Endothelial cell of umbilical vein (primary cell): ENCODE results near the gene MTF2. TPM values are rescaled to one million over a fixed set of nuclear protein-coding genes. Genes with fewer than 3 reads are reported as not detected.

Source experiments
- BruUV-seq: library from RNA; stranded (reverse); fragments of 400-500 nt; replicated peaks from 2 replicates; lab custom pipeline; 2021; lab: Mats Ljungman, UMichigan
- CTCF ChIA-PET: fragments of 300-600, 350-600 bp; sonication (Branson Sonifier 250); formaldehyde crosslinking; loops from one replicate; lab custom pipeline; 2021; ENCODE audit warnings: antibody characterized with exemption, inconsistent platforms; lab: Charles Lee
- POLR2A ChIA-PET: fragments of 300-600, 350-600 bp; sonication (Branson Sonifier 250); formaldehyde crosslinking; loops from one replicate; lab custom pipeline; 2021; ENCODE audit warnings: antibody characterized with exemption, inconsistent platforms; lab: Charles Lee
- DNase-seq: peaks from one replicate; pipeline ENCODE4 v3.0.0-alpha.2; 2011; ENCODE audit warnings: low read depth, low spot score
- FAIRE-seq: peaks from 2 replicates; lab custom pipeline; 2011; peaks lifted over from hg19 to GRCh38; lab: Jason Lieb, UNC
- H2AFZ ChIP-seq: 2 replicates; pipeline ENCODE4 v1.6.0; 2012; ENCODE audit warnings: low read depth, low read length, control low read depth, inconsistent platforms
- H3K27ac ChIP-seq: 2 replicates; pipeline ENCODE4 v1.5.1; 2011; ENCODE audit warnings: low read depth, mild to moderate bottlenecking, control low read depth, low read length, moderate library complexity; ENCODE audit not compliant: insufficient read depth
- H3K27me3 ChIP-seq, 2 experiments: 2 replicates each; pipeline versions ENCODE4 v1.6.0 to v1.6.1; 2011; ENCODE audit warnings: low read length in 2 of 2, mixed read lengths in 1 of 2; ENCODE audit not compliant: control insufficient read depth in 2 of 2, insufficient read depth in 2 of 2
- H3K36me3 ChIP-seq, 2 experiments: 2 replicates in 1 of 2; 3 replicates in 1 of 2; pipeline ENCODE4 v1.5.1; 2011; ENCODE audit warnings: low read length in 2 of 2, mild to moderate bottlenecking in 1 of 2, moderate library complexity in 1 of 2; ENCODE audit not compliant: control insufficient read depth in 2 of 2, insufficient read depth in 2 of 2; ENCODE audit errors: extremely low read depth in 1 of 2
- H3K4me1 ChIP-seq: 3 replicates; pipeline ENCODE4 v1.5.1; 2011; ENCODE audit warnings: mild to moderate bottlenecking, low read length; ENCODE audit not compliant: control insufficient read depth, insufficient read depth; ENCODE audit errors: extremely low read depth
- H3K4me2 ChIP-seq: 2 replicates; pipeline ENCODE4 v1.6.1; 2011; ENCODE audit warnings: low read length, control low read depth, mixed read lengths; ENCODE audit not compliant: insufficient read depth
- H3K4me3 ChIP-seq, 3 experiments: fragments of 200-600 bp in 1 of 3; sonication (generic), shearing (Covaris generic) in 1 of 3; replicated peaks in 1 of 3; 2 replicates each; pipeline ENCODE4 v1.5.1; 2011 to 2016; ENCODE audit warnings: control low read depth in 3 of 3, low read length in 3 of 3, mild to moderate bottlenecking in 2 of 3, inconsistent platforms in 1 of 3, low read depth in 1 of 3, moderate library complexity in 1 of 3; ENCODE audit not compliant: insufficient read depth in 1 of 3
- H3K79me2 ChIP-seq: 2 replicates; pipeline ENCODE4 v1.6.0; 2012; ENCODE audit warnings: low read length, inconsistent platforms; ENCODE audit not compliant: control insufficient read depth, insufficient read depth
- H3K9ac ChIP-seq: replicated peaks from 2 replicates; pipeline ENCODE3; 2011; ENCODE audit warnings: low read length, control low read depth; ENCODE audit not compliant: insufficient read depth; ENCODE audit errors: extremely low read depth
- H3K9me1 ChIP-seq: replicated peaks from 3 replicates; pipeline ENCODE4 v1.6.0; 2011; ENCODE audit warnings: mild to moderate bottlenecking, low read length; ENCODE audit not compliant: control insufficient read depth, insufficient read depth; ENCODE audit errors: extremely low read depth
- H3K9me3 ChIP-seq: replicated peaks from 2 replicates; pipeline ENCODE4 v1.5.1; 2012; ENCODE audit warnings: low read length, inconsistent platforms; ENCODE audit not compliant: control insufficient read depth, insufficient read depth
- H4K20me1 ChIP-seq: replicated peaks from 2 replicates; pipeline ENCODE3; 2011; ENCODE audit warnings: mild to moderate bottlenecking, low read length; ENCODE audit not compliant: control insufficient read depth, insufficient read depth; ENCODE audit errors: extremely low read depth
- EZH2 ChIP-seq: IDR thresholded peaks from 2 replicates; pipeline ENCODE4 v1.6.1; 2012; ENCODE audit warnings: borderline replicate concordance, low read depth, mild to moderate bottlenecking, moderate library complexity, low read length, inconsistent platforms; ENCODE audit not compliant: severe bottlenecking
- GATA2 ChIP-seq: IDR thresholded peaks from 2 replicates; pipeline ENCODE4 v1.7.0; 2011; ENCODE audit warnings: low read depth, mild to moderate bottlenecking, moderate library complexity, mixed read lengths, low read length; ENCODE audit not compliant: insufficient read length, insufficient read depth
- POLR2A ChIP-seq: IDR thresholded peaks from 2 replicates; pipeline ENCODE4 v1.6.1; 2012; ENCODE audit warnings: low read depth, mild to moderate bottlenecking, control low read depth, low read length
- POLR2AphosphoS5 ChIP-seq: IDR thresholded peaks from 2 replicates; pipeline ENCODE4 v1.6.1; 2012; ENCODE audit warnings: low read depth, mild to moderate bottlenecking, control low read depth, low read length, moderate library complexity; ENCODE audit not compliant: insufficient read depth
- dilution Hi-C: fragments of 300-500 bp; cut with MboI; formaldehyde crosslinking; loops from one replicate; pipeline ENCODE4 v1.15.0; 2019; ENCODE audit warnings: low sequenced_read_pairs; ENCODE audit not compliant: extremely low pct_ligation_motif_present
- intact Hi-C: fragments of 100-400 bp; cut with micrococcal nuclease; formaldehyde crosslinking; loops from one replicate; pipeline ENCODE4 v1.10.0; 2022
- polyA plus RNA-seq, 4 experiments: library from polyadenylated mRNA; depleted of rRNA in 3 of 4; stranded (reverse) in 3 of 4; unstranded in 1 of 4; fragments of >200 nt; gene quantifications; 2 replicates each; pipeline versions ENCODE4 v1.2.1 to v1.2.3, GENCODE V29; 2011 to 2012; ENCODE audit warnings: missing spikeins in 1 of 4
- total RNA-seq: library from RNA; stranded (reverse); gene quantifications from 2 replicates; pipeline ENCODE4 v1.2.3, GENCODE V29; 2021
- TF ChIP-seq, protein P1 (sequence below): IDR thresholded peaks from 2 replicates; pipeline ENCODE4 v1.6.1; 2011; ENCODE audit not compliant: insufficient read depth, insufficient read length
- TF ChIP-seq, protein P2 (sequence below), 2 donors: IDR thresholded peaks; 1 replicate in 1 of 2; 2 replicates in 1 of 2; pipeline ENCODE4 v1.5.1; 2011; ENCODE audit warnings: low read length in 2 of 2, mild to moderate bottlenecking in 2 of 2, moderate library complexity in 2 of 2, control low read depth in 1 of 2, inconsistent platforms in 1 of 2, low read depth in 1 of 2; ENCODE audit not compliant: insufficient read depth in 1 of 2; ENCODE audit errors: extremely low read depth in 1 of 2

Gene MTF2
- total and polyA plus RNA-seq, 2 donors (not counting 3 experiments of a cell fraction or from before 2014, with no cell fraction given): 20.1 to 40.5 TPM

DNA sequence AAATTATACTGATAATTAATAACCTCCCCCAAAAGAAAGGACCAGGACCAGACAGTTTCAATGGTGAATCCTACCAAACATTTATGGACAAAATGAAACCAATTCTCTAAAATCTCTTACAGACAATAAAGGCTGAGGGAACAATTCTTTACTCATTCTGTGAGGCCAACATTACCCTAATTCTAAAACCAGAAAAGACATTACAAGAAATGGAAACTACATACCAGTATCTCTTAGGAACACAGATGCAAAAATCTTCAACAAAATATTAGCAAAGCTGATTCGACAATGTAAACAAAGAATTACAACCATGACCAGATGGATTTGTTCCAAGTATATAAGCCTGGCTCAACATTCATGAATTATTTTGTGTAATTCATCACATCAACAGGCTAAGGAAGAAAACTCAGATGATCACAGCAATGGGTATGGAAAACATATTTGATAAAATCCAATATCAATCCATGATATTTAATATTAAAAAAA, 92.5 kb downstream of the MTF2 start:
- DNase-seq (no peak), FAIRE-seq (no peak)
- H3K4me1 ChIP-seq: no peaks in the 10 kb centered on the region
- H3K79me2 ChIP-seq: peaks cover 97% of the 10 kb centered on the region
- H4K20me1 ChIP-seq: no peaks in the 10 kb centered on the region
- H2AFZ ChIP-seq: no peak overlapping the region
- H3K27me3 ChIP-seq: no peaks in the 10 kb centered on the region
- no peaks in the 10 kb centered on the region for H3K9me3 ChIP-seq
- no TSS peak for BruUV-seq
- H3K27ac ChIP-seq: no peak overlapping the region
- POLR2A ChIA-PET: no interaction called here
- H3K4me2 ChIP-seq: no peak overlapping the region
- H3K4me3 ChIP-seq: no peak overlapping the region
- CTCF ChIA-PET: interaction anchor here (2.6 kb wide), 1 partner anchor 12 kb away, joined by 8 read pairs; no protein-coding TSS in a partner anchor
- TF ChIP-seq EZH2: no peak
- TF ChIP-seq, protein P1, sequence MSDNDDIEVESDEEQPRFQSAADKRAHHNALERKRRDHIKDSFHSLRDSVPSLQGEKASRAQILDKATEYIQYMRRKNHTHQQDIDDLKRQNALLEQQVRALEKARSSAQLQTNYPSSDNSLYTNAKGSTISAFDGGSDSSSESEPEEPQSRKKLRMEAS: no peak
- TF ChIP-seq GATA2: no peak
- TF ChIP-seq POLR2A: no peak
- TF ChIP-seq, protein P2, sequence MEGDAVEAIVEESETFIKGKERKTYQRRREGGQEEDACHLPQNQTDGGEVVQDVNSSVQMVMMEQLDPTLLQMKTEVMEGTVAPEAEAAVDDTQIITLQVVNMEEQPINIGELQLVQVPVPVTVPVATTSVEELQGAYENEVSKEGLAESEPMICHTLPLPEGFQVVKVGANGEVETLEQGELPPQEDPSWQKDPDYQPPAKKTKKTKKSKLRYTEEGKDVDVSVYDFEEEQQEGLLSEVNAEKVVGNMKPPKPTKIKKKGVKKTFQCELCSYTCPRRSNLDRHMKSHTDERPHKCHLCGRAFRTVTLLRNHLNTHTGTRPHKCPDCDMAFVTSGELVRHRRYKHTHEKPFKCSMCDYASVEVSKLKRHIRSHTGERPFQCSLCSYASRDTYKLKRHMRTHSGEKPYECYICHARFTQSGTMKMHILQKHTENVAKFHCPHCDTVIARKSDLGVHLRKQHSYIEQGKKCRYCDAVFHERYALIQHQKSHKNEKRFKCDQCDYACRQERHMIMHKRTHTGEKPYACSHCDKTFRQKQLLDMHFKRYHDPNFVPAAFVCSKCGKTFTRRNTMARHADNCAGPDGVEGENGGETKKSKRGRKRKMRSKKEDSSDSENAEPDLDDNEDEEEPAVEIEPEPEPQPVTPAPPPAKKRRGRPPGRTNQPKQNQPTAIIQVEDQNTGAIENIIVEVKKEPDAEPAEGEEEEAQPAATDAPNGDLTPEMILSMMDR (IDR thresholded peaks at IDR 0.05; ENCODE audit: extremely low read depth in 1 of 2, insufficient read depth in 1 of 2, low read depth in 1 of 2, low read length in 2 of 2): no peak
- no peak for TF ChIP-seq POLR2AphosphoS5
- H3K9me1 ChIP-seq: peaks cover 2% of the 10 kb centered on the region
- H3K36me3 ChIP-seq: peaks cover 0 to 2% of the 10 kb centered on the region in 2 experiments
- intact Hi-C loops (no loop called here), dilution Hi-C loops (no loop called here)
- no peak overlapping the region for H3K9ac ChIP-seq
